ENCODE results near the gene MDP1.

- TF ChIP-seq CHD2 (IDR thresholded peaks at IDR 0.05; ENCODE audit: borderline replicate concordance, low read depth, low read length) (no peak), CBX3 (IDR thresholded peaks at IDR 0.05; ENCODE audit: borderline replicate concordance, low read depth) (no peak), EZH2 (IDR thresholded peaks at IDR 0.05; ENCODE audit: borderline replicate concordance, control insufficient read depth, low read depth, low read length) (no peak), ESRRA (IDR thresholded peaks at IDR 0.05; ENCODE audit: low read length) (no peak), SP1 (IDR thresholded peaks at IDR 0.05; ENCODE audit: low read depth, low read length) (no peak), ZNF274 (IDR thresholded peaks at IDR 0.05; ENCODE audit: insufficient read depth, insufficient read length) (no peak), YY1 (IDR thresholded peaks at IDR 0.05; ENCODE audit: low read depth, low read length) (no peak), CREM (IDR thresholded peaks at IDR 0.05; ENCODE audit: low read depth) (no peak), SUZ12 (IDR thresholded peaks at IDR 0.05; ENCODE audit: unreplicated experiment) (no peak), CBX5 (IDR thresholded peaks at IDR 0.05; ENCODE audit: low read depth) (no peak), NFIC (IDR thresholded peaks at IDR 0.05; ENCODE audit: low read depth, low read length) (no peak), POLR2AphosphoS5 (IDR thresholded peaks at IDR 0.05; ENCODE audit: low read length) (no peak)
- TF ChIP-seq, protein P1, sequence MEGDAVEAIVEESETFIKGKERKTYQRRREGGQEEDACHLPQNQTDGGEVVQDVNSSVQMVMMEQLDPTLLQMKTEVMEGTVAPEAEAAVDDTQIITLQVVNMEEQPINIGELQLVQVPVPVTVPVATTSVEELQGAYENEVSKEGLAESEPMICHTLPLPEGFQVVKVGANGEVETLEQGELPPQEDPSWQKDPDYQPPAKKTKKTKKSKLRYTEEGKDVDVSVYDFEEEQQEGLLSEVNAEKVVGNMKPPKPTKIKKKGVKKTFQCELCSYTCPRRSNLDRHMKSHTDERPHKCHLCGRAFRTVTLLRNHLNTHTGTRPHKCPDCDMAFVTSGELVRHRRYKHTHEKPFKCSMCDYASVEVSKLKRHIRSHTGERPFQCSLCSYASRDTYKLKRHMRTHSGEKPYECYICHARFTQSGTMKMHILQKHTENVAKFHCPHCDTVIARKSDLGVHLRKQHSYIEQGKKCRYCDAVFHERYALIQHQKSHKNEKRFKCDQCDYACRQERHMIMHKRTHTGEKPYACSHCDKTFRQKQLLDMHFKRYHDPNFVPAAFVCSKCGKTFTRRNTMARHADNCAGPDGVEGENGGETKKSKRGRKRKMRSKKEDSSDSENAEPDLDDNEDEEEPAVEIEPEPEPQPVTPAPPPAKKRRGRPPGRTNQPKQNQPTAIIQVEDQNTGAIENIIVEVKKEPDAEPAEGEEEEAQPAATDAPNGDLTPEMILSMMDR (IDR thresholded peaks at IDR 0.05 in 2 of 3, conservative IDR thresholded peaks at IDR 0.05 in 1 of 3; ENCODE audit: control insufficient read depth in 2 of 3, extremely low read depth in 1 of 3, insufficient read depth in 1 of 3, low read depth in 3 of 3, low read length in 3 of 3) = no peak
- TF ChIP-seq, protein P2, sequence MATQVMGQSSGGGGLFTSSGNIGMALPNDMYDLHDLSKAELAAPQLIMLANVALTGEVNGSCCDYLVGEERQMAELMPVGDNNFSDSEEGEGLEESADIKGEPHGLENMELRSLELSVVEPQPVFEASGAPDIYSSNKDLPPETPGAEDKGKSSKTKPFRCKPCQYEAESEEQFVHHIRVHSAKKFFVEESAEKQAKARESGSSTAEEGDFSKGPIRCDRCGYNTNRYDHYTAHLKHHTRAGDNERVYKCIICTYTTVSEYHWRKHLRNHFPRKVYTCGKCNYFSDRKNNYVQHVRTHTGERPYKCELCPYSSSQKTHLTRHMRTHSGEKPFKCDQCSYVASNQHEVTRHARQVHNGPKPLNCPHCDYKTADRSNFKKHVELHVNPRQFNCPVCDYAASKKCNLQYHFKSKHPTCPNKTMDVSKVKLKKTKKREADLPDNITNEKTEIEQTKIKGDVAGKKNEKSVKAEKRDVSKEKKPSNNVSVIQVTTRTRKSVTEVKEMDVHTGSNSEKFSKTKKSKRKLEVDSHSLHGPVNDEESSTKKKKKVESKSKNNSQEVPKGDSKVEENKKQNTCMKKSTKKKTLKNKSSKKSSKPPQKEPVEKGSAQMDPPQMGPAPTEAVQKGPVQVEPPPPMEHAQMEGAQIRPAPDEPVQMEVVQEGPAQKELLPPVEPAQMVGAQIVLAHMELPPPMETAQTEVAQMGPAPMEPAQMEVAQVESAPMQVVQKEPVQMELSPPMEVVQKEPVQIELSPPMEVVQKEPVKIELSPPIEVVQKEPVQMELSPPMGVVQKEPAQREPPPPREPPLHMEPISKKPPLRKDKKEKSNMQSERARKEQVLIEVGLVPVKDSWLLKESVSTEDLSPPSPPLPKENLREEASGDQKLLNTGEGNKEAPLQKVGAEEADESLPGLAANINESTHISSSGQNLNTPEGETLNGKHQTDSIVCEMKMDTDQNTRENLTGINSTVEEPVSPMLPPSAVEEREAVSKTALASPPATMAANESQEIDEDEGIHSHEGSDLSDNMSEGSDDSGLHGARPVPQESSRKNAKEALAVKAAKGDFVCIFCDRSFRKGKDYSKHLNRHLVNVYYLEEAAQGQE (IDR thresholded peaks at IDR 0.05; ENCODE audit: low read depth, low read length) = no peak
Measured at GRCh38 chr14:24263848-24264247, 48.0 kb upstream of the MDP1 start.

All from GM12878 (cell line).